Nasal cavity respiratory epithelium epithelial cell of viscerocranial mucosa (primary cell): ENCODE data around the gene ABRAXAS1. TPM values are rescaled to one million over a fixed set of nuclear protein-coding genes. Genes with fewer than 3 reads are reported as not detected.

Experiments used
- total RNA-seq: library from RNA; depleted of rRNA; stranded (reverse); fragments of >200 nt; gene quantifications from 2 replicates; pipeline ENCODE4 v1.2.3, GENCODE V29; 2014

Gene ABRAXAS1
- total RNA-seq = 8.0 and 8.2 TPM in 2 replicates

GRCh38 chr4:83484500-83485461, at the start of gene ABRAXAS1:
Gene ABRAXAS1 (minus strand): TSS chr4:83485100. CDS start chr4:83485072, 28 bp downstream.

GRCh38 chr4:83455281-83456183, 29.4 kb downstream of the ABRAXAS1 start, which contains the start of the genes HELQ and MRPS18C:
Gene HELQ (minus strand): TSS chr4:83455823. CDS start chr4:83455693, 130 bp downstream.
Gene MRPS18C (plus strand): TSS chr4:83456058. CDS start chr4:83456078, 20 bp downstream.

Other genes with a start within 250 kb of the ABRAXAS1 start
- 5.8 and 14.4 TPM in 2 replicates for gene COQ2, start 200.3 kb downstream of the ABRAXAS1 start, total RNA-seq
- gene HPSE, start 150.3 kb downstream of the ABRAXAS1 start, total RNA-seq = 0.43 and 14.0 TPM in 2 replicates
- 9.9 and 11.2 TPM in 2 replicates for gene HELQ, start 29.3 kb downstream of the ABRAXAS1 start, total RNA-seq
- 17.4 and 32.1 TPM in 2 replicates for gene MRPS18C, start 29.0 kb downstream of the ABRAXAS1 start, total RNA-seq
- gene GPAT3, start 51.0 kb upstream of the ABRAXAS1 start, total RNA-seq = 1.2 and 8.9 TPM in 2 replicates